HG02678 (cell line): ENCODE results near the gene MINDY2.
"Not testable (repeated sequence)": the region's sequence is repeated elsewhere in the genome, so short reads cannot be mapped to it uniquely, and the experiment has no call there.

Source experiments
- ATAC-seq: cut with Tn5 transposase; IDR thresholded peaks from one replicate; pipeline ENCODE4 v1.9.1; 2021; ENCODE audit warnings: mild to moderate bottlenecking, moderate library complexity; ENCODE audit not compliant: unreplicated experiment

MINDY2 gene

DNA sequence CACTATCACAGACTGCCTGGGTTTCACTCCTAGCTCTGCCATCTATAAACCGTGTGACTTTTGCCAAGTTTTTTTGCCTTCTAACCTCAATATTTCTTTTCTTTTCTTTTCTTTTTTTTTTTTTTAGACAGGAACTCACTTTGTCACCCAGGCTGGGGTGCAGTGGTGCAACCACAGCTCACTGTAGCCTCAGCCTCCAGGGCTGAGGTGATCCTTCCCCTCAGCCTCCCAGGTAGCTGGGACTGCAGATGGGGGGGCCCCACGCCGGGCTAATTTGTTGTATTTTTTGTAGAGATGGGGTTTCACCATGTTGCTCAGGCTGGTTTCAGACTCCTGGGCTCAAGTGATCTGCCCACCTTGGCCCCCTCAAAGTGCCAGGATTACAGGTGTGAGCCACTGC, 18.4 kb upstream of the MINDY2 start:
- ATAC-seq = no peak

DNA sequence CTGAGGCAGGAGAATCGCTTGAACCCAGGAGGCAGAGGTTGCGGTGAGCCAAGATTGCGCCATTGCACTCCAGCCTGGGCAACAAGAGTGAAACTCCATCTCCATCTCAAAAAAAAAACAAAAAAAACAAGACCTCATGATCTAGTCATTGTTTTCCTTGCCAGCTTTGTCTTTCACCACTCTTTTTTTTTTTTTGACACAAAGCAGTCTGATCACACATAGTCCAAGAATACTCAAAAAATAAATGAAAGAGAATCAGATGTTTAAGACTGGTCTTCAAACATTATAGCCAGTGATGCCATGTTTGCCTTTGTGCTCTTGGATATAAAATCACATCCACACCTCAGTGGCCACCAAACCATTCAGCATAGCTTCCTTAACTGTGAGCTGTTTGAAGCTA, 15.8 kb upstream of the MINDY2 start:
- ATAC-seq = no peak

DNA sequence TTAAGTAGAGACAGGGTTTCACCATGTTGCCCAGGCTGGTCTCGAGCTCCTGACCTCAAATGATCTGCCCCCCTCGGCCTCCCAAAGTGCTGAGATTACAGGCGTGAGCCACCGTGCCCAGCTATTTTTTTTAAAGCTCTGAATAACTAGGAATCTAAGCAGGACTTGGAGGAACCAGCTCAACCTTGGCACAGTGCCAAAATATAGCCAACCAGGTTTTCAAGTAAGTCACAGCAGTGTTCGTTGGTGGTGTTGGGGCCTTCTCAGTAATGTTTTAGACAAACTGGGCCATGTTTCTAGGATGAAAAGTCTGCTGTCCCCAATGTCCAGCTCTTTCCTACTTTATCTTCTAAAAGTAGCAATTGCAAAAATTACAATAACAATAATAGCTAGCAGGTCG, 15.1 kb upstream of the MINDY2 start:
- no peak for ATAC-seq

DNA sequence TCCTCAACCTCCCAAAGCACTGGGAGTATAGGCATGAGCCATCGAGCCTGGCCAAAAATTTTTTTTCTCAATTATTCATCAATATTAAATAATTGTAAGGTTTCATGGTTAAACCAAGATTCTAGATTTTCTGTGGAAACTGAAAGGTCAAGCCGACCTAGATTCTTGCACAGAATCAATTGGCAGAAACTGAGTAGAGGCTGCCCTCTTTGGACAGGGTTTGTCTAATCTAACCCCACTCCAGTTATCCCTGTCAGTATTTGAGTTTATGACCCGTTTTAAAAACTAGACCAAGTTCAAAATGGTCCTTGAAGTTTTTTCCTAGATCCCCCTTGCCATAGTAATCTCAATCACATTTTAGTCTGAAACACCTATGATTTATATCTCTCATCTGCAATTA, 13.0 kb upstream of the MINDY2 start:
- ATAC-seq = no peak

DNA sequence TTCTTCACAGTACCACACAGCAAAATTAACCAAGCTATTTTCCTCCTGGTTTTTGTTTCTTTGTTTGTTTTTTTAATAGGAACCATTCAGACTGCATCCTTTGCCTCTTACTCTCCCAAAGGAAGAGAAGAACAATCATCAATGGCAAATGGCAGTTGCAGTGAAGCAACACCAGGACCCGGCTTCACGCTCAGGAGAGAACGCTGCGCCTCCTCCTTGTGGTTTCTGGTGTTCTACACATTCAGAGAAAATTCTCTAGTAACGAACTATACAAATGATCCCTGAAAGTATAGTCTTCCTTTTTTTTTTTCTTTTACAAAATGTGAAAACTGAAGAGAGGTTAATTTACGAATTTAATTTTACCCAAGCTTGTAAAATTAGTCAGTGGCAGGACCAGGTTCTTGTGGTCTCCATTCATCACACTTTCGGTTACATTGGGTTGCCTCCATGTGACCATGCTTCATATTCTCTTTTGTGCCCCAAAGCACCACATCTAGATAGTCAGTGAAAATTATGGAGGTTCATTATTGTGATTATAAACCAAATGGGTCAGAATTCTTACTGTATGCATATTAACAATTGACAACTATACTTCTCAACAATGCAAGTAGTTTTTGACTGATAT, 10.6 kb upstream of the MINDY2 start:
- ATAC-seq = no peak

DNA sequence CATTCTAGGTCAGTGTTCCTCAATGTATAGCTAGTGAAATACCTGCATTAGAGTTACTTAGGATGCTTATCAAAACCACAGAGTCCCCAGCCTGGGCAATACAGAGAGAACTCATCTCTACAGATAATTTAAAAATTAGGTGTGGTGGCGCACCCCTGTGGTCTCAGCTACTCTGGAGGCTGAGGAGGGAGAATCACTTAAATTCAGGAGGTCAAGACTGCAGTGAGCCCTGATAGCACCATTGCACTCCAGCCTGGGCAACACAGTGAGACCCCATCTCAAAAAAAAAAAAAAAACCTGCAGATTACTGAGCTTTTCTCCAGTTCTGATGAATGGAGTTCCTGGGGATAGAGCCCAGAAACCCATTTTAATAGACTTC, 10.1 kb upstream of the MINDY2 start:
- no peak for ATAC-seq

DNA sequence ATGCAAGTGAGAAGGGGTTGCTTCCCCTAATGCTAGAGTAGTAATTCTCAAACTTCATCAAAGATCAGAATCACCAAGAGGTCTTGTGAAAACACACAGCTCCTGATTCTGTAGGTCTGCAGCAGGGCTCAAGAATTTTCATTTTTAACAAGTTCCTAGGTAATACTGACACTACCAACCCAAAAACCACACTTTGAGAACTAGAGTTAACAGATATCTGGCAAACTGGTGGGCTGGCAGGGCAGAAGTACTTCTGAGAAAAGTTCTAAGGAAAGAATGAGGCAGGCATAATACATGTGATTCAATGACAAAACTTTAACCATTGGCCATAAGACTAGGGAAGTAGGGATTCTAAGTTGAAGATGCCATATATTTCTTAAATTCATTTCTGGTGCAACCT, 8.8 kb upstream of the MINDY2 start:
- no peak for ATAC-seq

DNA sequence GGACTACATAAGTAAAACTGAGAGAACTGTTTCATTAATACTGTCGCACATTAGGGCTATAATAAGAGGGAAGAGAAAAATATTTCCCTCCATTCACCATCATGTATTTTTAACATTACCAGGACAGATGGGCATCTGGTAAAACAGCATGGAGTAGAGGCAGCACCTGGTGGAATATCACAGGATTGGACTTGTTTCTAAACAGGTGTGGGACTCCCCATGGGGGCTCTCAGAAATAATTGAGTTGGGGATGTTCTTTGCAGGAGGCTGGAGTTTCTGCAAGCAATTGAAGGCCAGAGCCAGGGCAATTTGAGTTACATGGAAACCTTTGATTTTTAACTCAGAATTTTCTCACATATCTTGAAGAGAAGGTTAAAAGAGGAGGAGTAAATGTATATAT, 8.4 kb upstream of the MINDY2 start:
- no peak for ATAC-seq

DNA sequence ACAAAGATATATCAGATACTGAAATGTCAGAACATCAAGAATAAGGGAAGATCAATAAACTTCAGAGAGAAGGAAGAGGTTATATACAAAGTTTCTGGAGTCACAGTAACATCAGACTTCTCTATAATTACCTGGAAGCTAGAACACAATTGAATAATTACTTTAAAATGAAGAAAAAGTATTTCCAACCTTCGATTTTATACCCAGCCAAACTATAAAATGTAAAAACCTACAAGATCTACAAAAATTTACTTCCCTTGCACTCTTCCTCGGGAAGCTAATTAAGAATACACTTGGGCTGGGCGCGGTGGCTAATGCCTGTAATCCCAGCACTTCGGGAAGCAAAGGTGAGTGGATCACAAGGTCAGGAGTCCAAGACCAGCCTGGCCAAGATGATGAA, 6.6 kb upstream of the MINDY2 start:
- no peak for ATAC-seq

DNA sequence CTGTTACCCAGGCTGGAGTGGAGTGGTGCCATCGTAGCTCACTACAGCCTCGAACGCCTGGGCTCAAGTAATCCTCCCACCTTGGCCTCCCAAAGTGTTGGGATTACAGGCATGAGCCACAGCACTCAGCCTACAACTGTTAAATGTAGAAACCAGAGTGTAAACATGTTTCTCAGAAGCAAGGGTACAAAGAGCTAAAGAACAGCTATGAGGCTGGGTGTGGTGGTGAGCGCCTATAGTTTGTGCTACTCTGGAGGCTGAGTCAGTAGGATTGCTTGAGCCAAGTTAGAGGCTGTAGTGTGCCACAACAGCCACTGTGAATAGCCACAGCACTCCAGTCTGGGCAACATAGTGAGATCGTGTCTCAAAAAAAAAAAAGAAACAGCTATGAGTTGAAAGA, 4.8 kb upstream of the MINDY2 start:
- ATAC-seq = no peak

DNA sequence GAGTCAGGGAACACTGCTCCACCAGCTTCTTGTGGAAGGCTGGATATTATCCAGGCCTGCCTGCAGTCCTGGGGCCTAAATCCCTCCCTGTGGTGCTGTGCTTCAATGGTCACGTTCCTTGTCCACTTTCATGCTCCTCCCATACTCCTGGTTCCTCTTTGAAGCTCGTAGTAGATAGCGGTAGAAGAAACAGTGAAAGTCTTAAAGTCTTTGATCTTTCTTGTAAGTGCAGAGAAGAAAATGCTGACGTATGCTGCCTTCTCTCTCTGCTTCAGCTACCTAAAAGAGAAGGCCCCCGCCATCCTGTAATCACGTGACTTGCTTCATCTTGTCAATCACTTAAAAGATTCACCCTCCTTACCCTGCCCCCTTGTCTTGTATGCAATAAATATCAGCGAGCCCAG, 2.5 kb upstream of the MINDY2 start:
- ATAC-seq = not testable (repeated sequence)

DNA sequence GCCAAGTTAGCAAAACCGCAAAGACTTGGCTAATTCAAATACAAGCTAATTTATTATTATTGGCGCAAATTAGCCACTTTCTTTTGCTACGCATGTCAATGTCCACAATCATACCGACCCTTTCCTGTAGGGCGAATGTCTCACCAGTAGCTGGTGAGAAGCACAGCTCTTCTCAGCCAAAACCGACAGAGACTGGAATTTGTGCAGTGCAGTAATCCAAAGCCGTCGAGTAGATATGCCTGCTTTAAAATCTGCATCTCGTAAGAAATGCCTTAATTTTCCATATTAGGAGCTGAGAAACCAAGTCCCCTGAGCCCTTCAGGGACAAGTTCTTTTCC, 614 bp upstream of the MINDY2 start:
- ATAC-seq = peak; percentile 3

DNA sequence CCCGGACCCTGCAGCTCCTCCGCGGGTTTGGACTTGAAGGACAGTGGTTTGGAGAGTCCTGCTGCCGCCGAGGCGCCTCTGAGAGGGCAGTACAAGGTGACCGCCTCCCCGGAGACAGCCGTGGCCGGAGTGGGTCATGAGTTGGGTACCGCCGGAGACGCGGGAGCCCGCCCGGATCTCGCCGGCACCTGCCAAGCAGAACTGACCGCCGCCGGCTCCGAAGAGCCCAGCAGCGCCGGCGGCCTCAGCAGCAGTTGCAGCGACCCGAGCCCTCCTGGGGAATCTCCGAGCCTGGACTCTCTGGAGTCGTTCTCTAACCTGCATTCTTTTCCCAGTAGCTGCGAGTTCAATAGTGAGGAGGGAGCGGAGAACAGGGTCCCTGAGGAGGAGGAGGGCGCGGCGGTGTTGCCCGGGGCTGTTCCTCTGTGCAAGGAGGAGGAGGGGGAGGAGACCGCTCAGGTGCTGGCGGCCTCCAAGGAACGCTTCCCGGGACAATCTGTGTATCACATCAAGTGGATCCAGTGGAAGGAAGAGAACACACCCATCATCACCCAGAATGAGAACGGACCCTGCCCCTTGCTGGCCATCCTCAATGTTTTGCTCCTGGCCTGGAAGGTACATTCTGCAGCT, 634 bp downstream of the MINDY2 start:
- ATAC-seq = peak; percentile 1

DNA sequence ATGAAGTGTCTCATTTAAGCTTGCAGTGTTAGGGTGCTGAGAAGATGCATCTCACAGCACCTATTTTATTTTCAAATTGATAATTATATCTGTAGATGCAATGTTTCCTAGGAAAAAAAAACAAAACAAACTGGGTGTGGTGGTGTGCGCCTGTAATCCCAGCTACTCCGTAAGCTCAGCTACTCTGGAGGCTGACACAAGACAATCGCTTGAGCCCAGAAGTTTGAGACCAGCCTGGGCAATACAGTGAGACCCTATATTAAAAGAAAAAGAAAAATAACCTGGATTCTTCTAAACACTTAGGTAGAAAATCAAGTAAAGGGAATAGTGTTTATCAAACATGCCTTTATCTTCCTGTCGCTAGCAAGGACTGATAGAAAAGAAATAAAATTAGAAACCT, 1.9 kb downstream of the MINDY2 start:
- ATAC-seq = no peak

DNA sequence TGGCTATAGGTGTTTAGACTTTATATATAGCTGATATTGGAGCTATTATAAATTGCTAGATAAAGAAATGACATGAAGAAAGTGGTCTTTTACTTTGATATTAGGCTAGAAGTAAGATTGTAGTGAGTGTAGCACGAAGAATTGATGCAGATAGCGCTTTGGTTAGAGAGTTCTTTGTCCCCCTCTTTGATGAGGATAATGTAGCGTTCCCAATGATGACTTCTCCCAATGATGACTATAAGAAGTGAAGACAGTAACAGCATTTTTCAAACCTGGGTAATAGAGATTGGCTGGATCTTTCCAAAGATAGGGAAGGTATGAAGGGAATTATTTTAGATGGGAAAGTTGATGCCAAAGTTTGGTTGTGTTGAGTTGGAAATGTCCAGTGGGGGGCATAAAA, 4.3 kb downstream of the MINDY2 start:
- ATAC-seq = no peak

DNA sequence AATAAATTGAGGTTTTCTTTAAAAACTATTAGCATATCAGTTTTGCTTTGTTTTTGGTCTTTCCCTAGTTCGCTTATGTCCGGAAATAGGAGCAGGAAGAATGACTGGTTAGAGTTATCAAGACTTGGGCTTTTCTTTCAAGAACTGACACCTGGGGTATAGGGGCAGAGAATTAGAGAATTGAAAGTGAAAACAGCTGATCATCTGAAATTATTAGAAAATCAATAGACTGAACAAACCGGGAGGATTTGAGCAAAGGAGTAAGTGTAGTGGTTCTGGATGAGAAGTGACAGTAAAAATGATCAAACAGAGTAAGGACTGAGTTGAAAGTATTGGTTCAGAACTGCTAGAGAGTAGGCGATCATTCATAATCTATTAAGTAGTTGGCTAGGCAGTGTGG, 6.0 kb downstream of the MINDY2 start:
- ATAC-seq = peak; percentile 76

DNA sequence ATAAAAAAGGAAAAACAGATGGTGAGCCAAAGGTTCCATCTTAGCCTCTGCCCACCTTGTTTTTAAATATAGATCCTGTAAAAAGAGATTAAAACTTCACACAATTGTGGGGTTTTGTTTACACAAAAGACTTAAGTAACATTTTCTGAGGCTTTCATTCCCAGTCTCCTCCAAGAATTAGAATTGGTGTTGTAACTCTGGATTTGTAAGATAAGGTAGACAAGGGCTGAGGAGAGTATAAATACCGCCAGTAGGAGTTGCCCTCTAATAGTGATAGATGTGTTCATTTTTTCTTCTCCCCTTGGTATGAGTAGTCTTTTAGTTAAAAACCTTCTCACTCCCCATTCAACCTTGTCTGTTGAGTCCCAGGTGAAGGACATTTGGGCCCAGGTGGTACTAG, 8.5 kb downstream of the MINDY2 start:
- ATAC-seq = no peak

DNA sequence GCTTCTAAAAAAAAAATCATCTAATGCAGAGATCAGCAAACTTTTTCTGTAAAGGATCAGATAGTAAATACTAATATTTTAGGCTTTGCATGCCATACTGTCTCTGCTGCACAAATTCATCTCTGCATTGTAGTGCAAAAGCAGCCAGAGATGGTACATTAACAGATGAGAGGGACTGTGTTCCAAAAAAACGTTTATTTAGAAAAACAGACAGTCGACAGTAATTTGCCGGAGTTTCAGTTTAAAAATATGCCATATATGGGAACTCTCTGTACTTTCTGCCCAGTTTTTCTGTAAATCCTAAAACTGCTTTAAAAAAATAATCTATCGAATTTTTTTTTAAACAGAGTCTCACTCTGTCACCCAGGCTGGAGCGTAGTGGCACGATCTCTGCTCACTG, 14.3 kb downstream of the MINDY2 start:
- ATAC-seq = no peak

DNA sequence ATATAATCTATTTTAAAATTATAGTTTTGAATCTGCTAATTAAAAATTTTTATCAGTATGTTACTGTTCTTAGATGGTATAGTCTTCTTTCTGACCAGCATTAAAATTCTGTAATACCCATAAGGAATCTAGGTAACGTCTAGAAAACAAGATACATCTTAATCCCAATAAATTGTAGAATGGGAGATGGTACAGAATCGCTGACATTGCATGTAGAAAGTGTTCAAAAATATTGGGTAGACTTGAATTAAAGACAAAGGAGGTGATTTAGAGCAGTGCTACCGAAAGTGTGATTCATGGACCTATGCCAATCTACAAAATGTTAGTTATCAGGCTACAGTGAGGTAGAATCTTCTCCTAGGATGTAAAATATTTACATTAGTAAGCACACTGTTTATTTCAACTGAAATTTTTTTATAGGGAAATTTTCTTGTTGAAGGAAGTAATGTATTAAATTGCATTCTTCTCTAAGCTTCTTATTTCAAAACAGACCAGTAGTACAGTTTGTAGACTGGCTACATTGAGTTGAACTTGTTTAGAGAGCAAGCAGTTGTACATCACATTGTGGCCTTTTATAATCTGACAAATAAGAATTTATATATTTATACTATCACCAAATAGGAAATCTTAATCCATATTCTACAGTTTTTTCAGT, 17.1 kb downstream of the MINDY2 start:
- ATAC-seq = no peak

DNA sequence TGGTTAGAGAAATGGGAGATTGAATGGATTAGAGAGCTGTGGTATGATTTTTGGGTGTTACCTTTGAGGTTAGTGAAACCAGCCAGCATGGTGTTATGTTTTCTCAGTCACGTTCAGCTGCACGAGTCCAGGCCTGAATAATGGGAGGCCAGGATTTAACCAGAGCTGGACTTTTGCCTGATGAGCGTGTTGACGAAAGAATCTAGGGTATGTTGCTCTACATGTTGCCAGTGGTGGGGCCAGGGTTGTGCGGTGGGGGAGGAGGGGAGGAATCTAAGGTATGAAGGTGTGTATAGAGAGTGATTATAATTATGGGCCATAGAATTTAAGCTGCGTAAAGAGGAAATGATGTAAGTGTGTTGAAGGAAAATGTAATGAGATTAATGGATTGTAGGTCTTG, 22.8 kb downstream of the MINDY2 start:
- ATAC-seq = no peak

DNA sequence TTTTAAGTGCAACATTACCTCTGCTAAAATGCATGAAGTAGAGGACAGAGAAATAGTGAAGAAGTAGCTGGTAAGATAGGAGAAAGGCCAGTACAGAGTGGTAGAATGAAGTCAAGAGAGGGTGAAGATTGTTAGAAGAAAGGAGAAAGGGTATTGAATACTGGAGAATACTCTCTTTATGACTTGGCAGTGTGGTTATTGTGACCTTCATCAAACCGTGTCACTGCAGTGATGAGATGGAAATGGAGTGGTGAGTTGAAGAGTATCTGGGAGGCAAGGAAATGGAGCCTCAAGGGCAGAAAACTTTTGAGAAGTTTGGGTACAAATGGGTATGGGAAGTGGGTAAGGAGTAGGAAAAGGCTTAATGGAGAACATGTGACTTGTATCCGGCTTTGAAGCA, 24.7 kb downstream of the MINDY2 start:
- ATAC-seq = no peak

DNA sequence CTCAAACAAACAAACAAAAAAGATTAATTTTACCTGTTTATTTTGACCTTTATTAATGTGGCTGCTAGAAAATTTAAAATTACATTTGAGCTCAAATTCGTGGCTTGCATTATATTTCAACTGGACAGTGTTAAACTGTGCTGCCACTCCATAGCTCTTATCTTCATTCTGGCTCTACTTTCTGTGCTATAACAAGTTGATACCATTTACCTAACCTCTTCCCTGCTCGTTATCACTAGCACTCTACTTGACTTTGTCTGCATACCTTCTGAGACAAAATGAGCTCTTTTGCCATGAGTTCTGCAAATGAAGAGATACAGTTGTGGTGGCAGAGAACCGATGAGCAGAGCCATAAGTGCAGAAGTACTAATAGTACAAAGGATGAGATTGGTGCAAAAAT, 26.4 kb downstream of the MINDY2 start:
- no peak for ATAC-seq

DNA sequence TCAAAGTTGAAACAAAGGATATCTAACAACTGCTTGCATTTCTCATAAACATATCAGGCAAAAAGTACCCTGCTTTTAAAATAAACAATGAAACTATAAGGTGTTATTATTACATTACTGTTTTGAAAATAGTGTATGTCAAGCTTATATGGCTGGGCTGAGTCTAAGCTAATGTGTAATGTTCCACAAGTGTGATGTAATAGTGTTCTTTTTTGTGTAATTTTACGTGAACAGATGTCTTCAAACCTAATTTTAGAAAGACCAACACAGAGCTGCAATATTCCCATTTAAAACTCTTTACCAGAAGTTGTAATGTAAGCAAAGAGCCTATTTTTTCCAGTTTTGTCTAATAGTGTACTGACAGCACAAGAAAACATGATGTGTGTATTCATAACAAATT, 34.0 kb downstream of the MINDY2 start:
- no peak for ATAC-seq
